Esophagus squamous epithelium (tissue), 4 donors: ENCODE data around the gene TMTC1.

Experiments
- POLR2A ChIP-seq, 4 donors: fragments of 450-650 bp; IDR thresholded peaks; one replicate each; pipeline ENCODE4 v1.6.1; 2017; ENCODE audit warnings: antibody characterized with exemption in 4 of 4, mild to moderate bottlenecking in 4 of 4, moderate library complexity in 3 of 4
- TF ChIP-seq, protein P1 (sequence below), 6 experiments: fragments of 450-650 bp in 4 of 6; fragments of 200-600 bp in 2 of 6; sonication (generic) in 2 of 6; IDR thresholded peaks; one replicate each; pipeline ENCODE4 v1.5.1; 2016 to 2019; ENCODE audit warnings: antibody characterized with exemption in 6 of 6, mild to moderate bottlenecking in 4 of 6, moderate library complexity in 4 of 6

DNA sequence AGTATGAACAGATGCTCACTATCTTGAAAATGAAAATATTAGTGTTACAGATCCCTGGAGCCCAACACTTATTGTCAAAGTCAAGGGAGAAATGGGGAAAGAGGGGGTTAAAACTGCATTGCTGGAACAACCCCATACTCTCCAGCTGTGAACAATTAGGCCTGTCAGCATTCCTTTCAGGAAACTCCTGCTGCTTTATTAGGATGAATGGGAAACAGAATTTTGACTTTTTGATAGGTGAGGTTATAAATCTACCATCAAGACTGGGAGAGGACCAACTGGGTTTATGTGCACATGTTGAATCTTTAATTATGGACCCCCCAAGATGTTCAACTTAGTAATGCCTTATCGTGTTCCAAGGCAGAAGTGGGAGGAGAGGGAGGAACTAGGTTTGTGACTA lies 85.0 kb downstream of the TMTC1 start:
- TF ChIP-seq POLR2A (IDR thresholded peaks at IDR 0.05) = no peak
- TF ChIP-seq, protein P1, sequence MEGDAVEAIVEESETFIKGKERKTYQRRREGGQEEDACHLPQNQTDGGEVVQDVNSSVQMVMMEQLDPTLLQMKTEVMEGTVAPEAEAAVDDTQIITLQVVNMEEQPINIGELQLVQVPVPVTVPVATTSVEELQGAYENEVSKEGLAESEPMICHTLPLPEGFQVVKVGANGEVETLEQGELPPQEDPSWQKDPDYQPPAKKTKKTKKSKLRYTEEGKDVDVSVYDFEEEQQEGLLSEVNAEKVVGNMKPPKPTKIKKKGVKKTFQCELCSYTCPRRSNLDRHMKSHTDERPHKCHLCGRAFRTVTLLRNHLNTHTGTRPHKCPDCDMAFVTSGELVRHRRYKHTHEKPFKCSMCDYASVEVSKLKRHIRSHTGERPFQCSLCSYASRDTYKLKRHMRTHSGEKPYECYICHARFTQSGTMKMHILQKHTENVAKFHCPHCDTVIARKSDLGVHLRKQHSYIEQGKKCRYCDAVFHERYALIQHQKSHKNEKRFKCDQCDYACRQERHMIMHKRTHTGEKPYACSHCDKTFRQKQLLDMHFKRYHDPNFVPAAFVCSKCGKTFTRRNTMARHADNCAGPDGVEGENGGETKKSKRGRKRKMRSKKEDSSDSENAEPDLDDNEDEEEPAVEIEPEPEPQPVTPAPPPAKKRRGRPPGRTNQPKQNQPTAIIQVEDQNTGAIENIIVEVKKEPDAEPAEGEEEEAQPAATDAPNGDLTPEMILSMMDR (IDR thresholded peaks at IDR 0.05) = no peak
